ENCODE results near the gene NLK. TPM values are rescaled to one million over a fixed set of nuclear protein-coding genes. Genes with fewer than 3 reads are reported as not detected.

Gene NLK
- total RNA-seq, 1 experiment from 2014 or later: 31.8 TPM

DNA sequence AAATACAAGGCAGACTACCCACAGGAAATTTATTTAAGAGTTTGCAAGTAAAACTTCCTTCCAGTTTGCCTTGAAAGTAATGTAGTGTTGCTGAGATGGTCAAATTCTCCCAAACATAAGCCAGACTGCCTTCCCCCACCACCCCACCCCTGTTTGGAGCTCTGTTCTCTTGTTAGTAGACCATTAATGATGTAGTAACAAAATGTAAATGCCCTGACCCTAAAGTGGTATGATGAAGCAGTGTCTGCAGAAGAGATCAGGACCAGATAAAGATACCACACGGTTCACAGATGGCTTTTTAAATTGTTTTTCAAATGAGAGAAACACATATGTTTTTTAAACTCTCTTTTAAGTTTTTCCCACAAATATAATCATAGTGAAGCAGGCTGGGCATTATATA, 140.1 kb downstream of the NLK start:
- no peak overlapping the region for H2BK15ac ChIP-seq (ENCODE audit: low read depth, low read length)
- no CpG with 5 or more reads among the region's 1 CpG for WGBS (ENCODE audit: extremely low coverage, insufficient read length, low lambda C conversion rate)
- H3K27me3 ChIP-seq (ENCODE audit: insufficient read depth, low read length): no peaks in the 10 kb centered on the region
- no peak overlapping the region for H4K8ac ChIP-seq (replicated peaks; ENCODE audit: insufficient read length, low read depth, low read length)
- no peaks in the 10 kb centered on the region for H3K4me1 ChIP-seq (ENCODE audit: insufficient read depth, low read length)
- TF ChIP-seq, protein P1, sequence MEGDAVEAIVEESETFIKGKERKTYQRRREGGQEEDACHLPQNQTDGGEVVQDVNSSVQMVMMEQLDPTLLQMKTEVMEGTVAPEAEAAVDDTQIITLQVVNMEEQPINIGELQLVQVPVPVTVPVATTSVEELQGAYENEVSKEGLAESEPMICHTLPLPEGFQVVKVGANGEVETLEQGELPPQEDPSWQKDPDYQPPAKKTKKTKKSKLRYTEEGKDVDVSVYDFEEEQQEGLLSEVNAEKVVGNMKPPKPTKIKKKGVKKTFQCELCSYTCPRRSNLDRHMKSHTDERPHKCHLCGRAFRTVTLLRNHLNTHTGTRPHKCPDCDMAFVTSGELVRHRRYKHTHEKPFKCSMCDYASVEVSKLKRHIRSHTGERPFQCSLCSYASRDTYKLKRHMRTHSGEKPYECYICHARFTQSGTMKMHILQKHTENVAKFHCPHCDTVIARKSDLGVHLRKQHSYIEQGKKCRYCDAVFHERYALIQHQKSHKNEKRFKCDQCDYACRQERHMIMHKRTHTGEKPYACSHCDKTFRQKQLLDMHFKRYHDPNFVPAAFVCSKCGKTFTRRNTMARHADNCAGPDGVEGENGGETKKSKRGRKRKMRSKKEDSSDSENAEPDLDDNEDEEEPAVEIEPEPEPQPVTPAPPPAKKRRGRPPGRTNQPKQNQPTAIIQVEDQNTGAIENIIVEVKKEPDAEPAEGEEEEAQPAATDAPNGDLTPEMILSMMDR (conservative IDR thresholded peaks at IDR 0.05): no peak
- H3K9ac ChIP-seq (ENCODE audit: extremely low read depth, insufficient read length, low read length): no peak overlapping the region
- no peak overlapping the region for H3T11ph ChIP-seq (ENCODE audit: low read length)
- Mint-ChIP-seq H3K4me3 (no peak overlapping the region), H3K27ac (no peak overlapping the region), H3K9me3 (peaks cover 9 to 10% of the 10 kb centered on the region in 2 experiments; a peak in 4 of 5 replicates), H3K27me3 (ENCODE audit: low read depth) (no peaks in the 10 kb centered on the region), H3K36me3 (ENCODE audit: insufficient read depth in 1 of 3, low read depth in 3 of 3) (peaks cover 27 to 33% (median 28%) of the 10 kb centered on the region in 3 experiments), H3K4me1 (no peaks in the 10 kb centered on the region)
- no peak for DNase-seq
- no peak overlapping the region for H2AFZ ChIP-seq (ENCODE audit: low read length)
- H3K18ac ChIP-seq (ENCODE audit: insufficient read length, low read depth, low read length): no peak overlapping the region
- no peaks in the 10 kb centered on the region for H3K9me3 ChIP-seq (ENCODE audit: control insufficient read depth, low read depth, low read length)
- H3K79me2 ChIP-seq (ENCODE audit: insufficient read depth, low read length): no peaks in the 10 kb centered on the region; the same call in 1 of the 2 replicates
- H3K4ac ChIP-seq (ENCODE audit: low read depth, low read length): no peak overlapping the region
- no peak overlapping the region for H3K14ac ChIP-seq (ENCODE audit: insufficient read depth, low read length)
- H4K5ac ChIP-seq (ENCODE audit: insufficient read length, low read depth, low read length): no peak overlapping the region
- H4K91ac ChIP-seq (ENCODE audit: insufficient read length, low read depth, low read length): no peak overlapping the region
- no peak overlapping the region for H2BK20ac ChIP-seq (ENCODE audit: low read depth, low read length, poor library complexity, severe bottlenecking)
- no peaks in the 10 kb centered on the region for H3K79me1 ChIP-seq (ENCODE audit: insufficient read depth, low read depth, low read length, poor library complexity, severe bottlenecking)
- H2AK5ac ChIP-seq (ENCODE audit: insufficient read length, low read length): no peak overlapping the region
- no peak overlapping the region for H2BK12ac ChIP-seq (ENCODE audit: insufficient read length, low read depth, low read length)
- no peak overlapping the region for H2BK120ac ChIP-seq (ENCODE audit: low read depth, low read length, poor library complexity, severe bottlenecking)
- H3K27ac ChIP-seq (ENCODE audit: insufficient read length, low read depth, low read length): no peak overlapping the region
- no peak overlapping the region for H2BK5ac ChIP-seq (ENCODE audit: insufficient read length, low read length)
- H3K56ac ChIP-seq (ENCODE audit: insufficient read length, low read depth, low read length): no peak overlapping the region
- H4K20me1 ChIP-seq (ENCODE audit: control insufficient read depth, insufficient read depth, insufficient read length): no peaks in the 10 kb centered on the region
- no peak overlapping the region for H3K4me2 ChIP-seq (ENCODE audit: insufficient read depth, insufficient read length, low read length)
- H3K23me2 ChIP-seq (ENCODE audit: insufficient read length, low read depth, low read length, poor library complexity, severe bottlenecking): no peaks in the 10 kb centered on the region
- no peak overlapping the region for H3K23ac ChIP-seq (ENCODE audit: insufficient read length, low read depth, low read length)

Data from H9 (cell line).